Embryonic facial prominence (tissue), 1 donor: Measurements from ENCODE around the gene UTY.
"Not testable (repeated sequence)": the region's sequence is repeated elsewhere in the genome, so short reads cannot be mapped to it uniquely, and the experiment has no call there.

Source experiments
- DNase-seq: peaks from one replicate; pipeline ENCODE4 v3.0.0-alpha.2; 2016; ENCODE audit errors: extremely low spot score

UTY gene

GRCh38 chrY:13299411-13299810 is 180.4 kb downstream of the UTY start:
- DNase-seq, result no peak

- no peak for DNase-seq
These were observed 183.5 kb downstream of the UTY start for GRCh38 chrY:13296176-13296890.

- no peak for DNase-seq
These were observed 184.8 kb downstream of the UTY start for GRCh38 chrY:13295026-13295425.

GRCh38 chrY:13291199-13291598 is 188.6 kb downstream of the UTY start:
- DNase-seq, result no peak

GRCh38 chrY:13282151-13283054 is 197.4 kb downstream of the UTY start:
- DNase-seq, result not testable (repeated sequence)

- no peak for DNase-seq
These were observed 200.3 kb downstream of the UTY start for GRCh38 chrY:13279561-13279960.

- no peak for DNase-seq
These were observed 208.1 kb downstream of the UTY start for GRCh38 chrY:13271706-13272105.

- DNase-seq, result not testable (repeated sequence)
These were observed 225.8 kb downstream of the UTY start for GRCh38 chrY:13253941-13254440.

GRCh38 chrY:13250421-13250820 is 229.4 kb downstream of the UTY start:
- DNase-seq, result no peak

GRCh38 chrY:13243716-13244115 is 236.1 kb downstream of the UTY start:
- no peak for DNase-seq

GRCh38 chrY:13233901-13234300 is 245.9 kb downstream of the UTY start:
- no peak for DNase-seq

- DNase-seq, result no peak
These were observed 246.7 kb downstream of the UTY start for GRCh38 chrY:13233118-13233517.

- no peak for DNase-seq
These were observed 252.4 kb downstream of the UTY start for GRCh38 chrY:13227354-13227953.

- no peak for DNase-seq
These were observed 268.7 kb downstream of the UTY start for GRCh38 chrY:13210961-13211646.

- DNase-seq, result no peak
These were observed 274.6 kb downstream of the UTY start for GRCh38 chrY:13205214-13205613.
